ENCODE measurements around the gene MYCL. TPM values are rescaled to one million over a fixed set of nuclear protein-coding genes. Genes with fewer than 3 reads are reported as not detected.

Gene MYCL
- total and polyA plus RNA-seq, 8 donors = 1.4 to 17.9 (median 5.6) TPM

- 53 to 60% methylated on average over 3 of the region's 3 CpGs for WGBS, 2 donors
- ATAC-seq = peak in 3 of 4 donors; percentile 27 to 42 (median 32)
- TF ChIP-seq CTCF (IDR thresholded peaks at IDR 0.05) = no peak
- no peaks in the 10 kb centered on the region for H3K9me3 ChIP-seq
- no peaks in the 10 kb centered on the region for H3K36me3 ChIP-seq
- no peaks in the 10 kb centered on the region for H3K4me1 ChIP-seq
- intact Hi-C loops (cut with DNase I) = loop anchor here in 1 of 3 donors (5.0 kb wide), 1 partner anchor 45 kb away; no protein-coding TSS in a partner anchor
- no peak for DNase-seq
- FAIRE-seq = no peak
- H3K4me3 ChIP-seq = no peak overlapping the region
- no peak overlapping the region for H3K27ac ChIP-seq
- no peaks in the 10 kb centered on the region for H3K27me3 ChIP-seq
These were observed 25.8 kb upstream of the MYCL start for GRCh38 chr1:39927538-39927937.

DNA sequence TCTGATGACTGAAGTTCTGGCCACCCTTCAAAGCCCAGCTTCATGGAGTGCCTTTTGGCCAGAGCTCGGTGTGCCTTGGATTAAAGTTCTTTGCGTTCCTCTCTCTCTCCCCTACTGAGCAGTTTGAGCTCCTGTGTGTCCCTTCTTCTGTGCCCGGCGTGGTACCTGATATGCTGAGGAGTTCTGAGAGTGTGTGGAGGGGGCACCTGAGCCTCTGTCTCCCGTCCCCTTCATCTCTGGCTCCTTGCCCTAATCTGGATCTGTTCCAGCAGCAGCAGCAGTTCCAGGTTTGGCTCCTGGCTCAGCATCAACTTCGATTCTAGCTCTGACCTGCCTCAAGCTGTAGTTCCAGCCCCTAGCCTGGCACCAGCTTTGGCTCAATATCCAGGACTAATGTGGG is 25.1 kb upstream of the MYCL start:
- FAIRE-seq = no peak
- Histone ChIP-seq H3K9me3 (no peaks in the 10 kb centered on the region), H3K27ac (no peak overlapping the region), H3K36me3 (no peaks in the 10 kb centered on the region), H3K27me3 (no peaks in the 10 kb centered on the region), H3K4me1 (no peaks in the 10 kb centered on the region), H3K4me3 (no peak overlapping the region)
- DNase-seq = peak in 2 of 6 donors; percentile 33 to 38
- no peak for TF ChIP-seq CTCF (IDR thresholded peaks at IDR 0.05)
- ATAC-seq = peak in 3 of 4 donors; percentile 24 to 43 (median 38)
- intact Hi-C loops (cut with DNase I) = loop anchor here in 1 of 3 donors (5.0 kb wide), 1 partner anchor 45 kb away; no protein-coding TSS in a partner anchor
- WGBS, 2 donors = 36 to 42% methylated on average over 6 of the region's 6 CpGs

DNA sequence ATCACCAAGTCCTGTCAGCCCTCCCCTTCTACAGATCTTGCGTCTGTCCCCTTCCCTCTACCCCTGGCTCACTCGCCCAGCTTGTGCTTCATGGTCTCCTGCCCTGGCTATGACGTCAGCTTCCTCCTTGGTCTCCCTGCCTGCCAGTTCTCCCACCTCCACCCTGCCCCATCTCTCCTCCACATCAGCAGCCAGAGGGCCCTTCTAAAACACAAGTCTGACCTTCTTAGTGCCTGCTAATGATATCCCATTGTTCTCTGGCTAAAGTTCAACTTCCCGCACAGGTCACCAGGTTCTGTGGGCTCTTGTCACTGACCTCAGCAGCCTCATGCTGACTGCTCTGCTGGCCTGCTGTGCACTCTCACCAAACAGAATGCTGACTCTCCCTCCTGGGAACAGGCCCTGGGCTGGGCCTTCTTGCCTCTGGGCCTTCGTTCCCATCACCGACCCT is 24.7 kb upstream of the MYCL start:
- Histone ChIP-seq H3K9me3 (no peaks in the 10 kb centered on the region), H3K27me3 (no peaks in the 10 kb centered on the region), H3K4me1 (no peaks in the 10 kb centered on the region), H3K27ac (no peak overlapping the region), H3K4me3 (no peak overlapping the region), H3K36me3 (no peaks in the 10 kb centered on the region)
- no peak for TF ChIP-seq CTCF (IDR thresholded peaks at IDR 0.05)
- ATAC-seq = peak in 3 of 4 donors; percentile 25 to 70 (median 31)
- no peak for FAIRE-seq
- DNase-seq = no peak
- intact Hi-C loops (cut with DNase I) = loop anchor here in 1 of 3 donors (5.0 kb wide), 1 partner anchor 46 kb away; no protein-coding TSS in a partner anchor
- 62 to 66% methylated on average over 6 of the region's 6 CpGs for WGBS, 2 donors

DNA sequence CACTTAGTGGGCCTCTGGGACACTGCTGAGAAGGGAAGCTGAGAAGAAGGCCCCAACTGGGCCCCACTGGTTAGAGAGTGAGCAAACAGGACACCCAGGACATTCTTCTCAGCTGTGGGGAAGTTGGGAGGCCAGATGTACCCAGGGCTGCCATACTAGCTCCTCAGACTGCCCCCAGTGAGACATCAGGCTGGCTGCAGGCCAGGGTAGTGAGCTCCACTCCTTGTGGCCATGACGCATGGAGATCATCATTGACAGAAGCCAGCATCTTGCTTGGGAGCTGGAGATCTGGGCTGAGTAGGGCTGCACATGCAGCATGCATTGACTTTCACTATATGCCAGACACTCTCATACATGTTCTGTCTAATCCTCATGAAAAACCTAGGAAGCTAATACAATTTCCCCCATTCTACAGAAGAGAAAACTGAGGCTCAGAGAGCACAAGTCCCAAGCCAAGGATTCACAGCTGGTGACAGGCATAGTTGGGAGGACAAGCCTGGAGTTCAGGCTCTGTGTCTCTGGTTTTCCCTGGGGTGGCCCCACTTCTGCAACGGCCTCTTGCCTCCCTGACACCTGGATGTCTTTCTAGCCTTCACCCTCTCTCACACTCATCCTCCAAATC is 24.1 kb upstream of the MYCL start:
- Histone ChIP-seq H3K27ac (no peak overlapping the region), H3K27me3 (no peaks in the 10 kb centered on the region), H3K9me3 (no peaks in the 10 kb centered on the region), H3K4me1 (no peaks in the 10 kb centered on the region), H3K4me3 (no peak overlapping the region), H3K36me3 (no peaks in the 10 kb centered on the region)
- FAIRE-seq (no peak), DNase-seq (no peak), ATAC-seq (no peak)
- intact Hi-C loops (cut with DNase I) = loop anchor here in 1 of 3 donors (5.0 kb wide), 1 partner anchor 46 kb away; no protein-coding TSS in a partner anchor
- no peak for TF ChIP-seq CTCF (IDR thresholded peaks at IDR 0.05)
- 83 to 92% methylated on average over 2 of the region's 2 CpGs for WGBS, 2 donors

DNA sequence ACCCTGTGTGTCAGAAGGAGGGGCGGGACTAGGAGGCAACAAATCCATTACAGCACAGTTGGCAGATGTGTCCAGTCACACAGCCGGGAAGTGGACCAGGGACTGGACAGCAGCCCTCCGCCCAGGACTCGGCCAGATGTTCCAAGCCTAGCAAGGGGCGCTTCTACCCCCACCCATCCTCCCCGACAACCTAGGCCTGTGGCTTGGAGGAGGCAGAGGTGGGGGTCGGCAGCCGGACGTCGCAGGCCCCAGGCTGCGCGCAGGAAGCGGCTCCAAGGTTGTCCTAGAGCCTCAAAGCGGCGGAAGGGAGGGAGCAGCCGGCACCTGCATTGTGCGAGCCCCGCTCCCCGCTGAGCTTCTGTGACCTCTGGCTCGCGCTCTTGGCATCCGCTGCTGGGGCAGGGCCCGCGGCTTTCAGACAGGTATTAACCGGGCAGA is 20.6 kb upstream of the MYCL start:
- TF ChIP-seq CTCF (IDR thresholded peaks at IDR 0.05) = no peak
- Histone ChIP-seq H3K27me3 (no peaks in the 10 kb centered on the region), H3K4me3 (no peak overlapping the region), H3K4me1 (no peaks in the 10 kb centered on the region), H3K27ac (no peak overlapping the region), H3K9me3 (no peaks in the 10 kb centered on the region), H3K36me3 (no peaks in the 10 kb centered on the region)
- FAIRE-seq = no peak
- no peak for ATAC-seq
- WGBS, 2 donors = 47 to 50% methylated on average over 25 of the region's 25 CpGs
- intact Hi-C loops (cut with DNase I) = no loop called here
- no peak for DNase-seq

All from pancreas (tissue), 10 donors.